ENCODE results near the gene AIRE. TPM values are rescaled to one million over a fixed set of nuclear protein-coding genes. Genes with fewer than 3 reads are reported as not detected.

AIRE gene
- total and polyA plus RNA-seq, 7 donors: 0.01 to 0.19 (median 0.11) TPM; not detected in 3

DNA sequence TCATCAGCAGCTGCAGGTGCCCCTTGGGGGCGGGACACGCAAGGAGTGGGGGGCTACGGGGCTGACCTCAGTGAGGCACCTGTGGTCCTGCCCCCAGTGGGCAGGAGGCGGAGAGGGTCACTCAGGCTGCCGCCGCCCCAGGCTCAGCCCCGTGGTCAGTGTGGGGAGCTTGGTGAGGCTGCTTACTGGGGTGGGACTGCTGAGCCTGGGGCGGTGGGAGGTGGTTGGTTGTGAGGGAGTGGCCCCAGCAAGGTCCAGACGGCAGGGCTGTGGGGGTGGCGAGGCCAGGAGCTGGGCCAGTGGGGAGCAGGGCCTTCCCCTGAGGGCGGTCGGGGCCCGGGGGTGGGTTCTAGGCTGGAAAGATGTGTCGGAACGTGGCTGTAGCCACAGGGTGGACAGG, 28.5 kb downstream of the AIRE start:
- Histone ChIP-seq H3K4me1 (no peaks in the 10 kb centered on the region), H3K9me3 (no peaks in the 10 kb centered on the region), H3K27me3 (ENCODE audit: insufficient read depth in 3 of 3, low read length in 2 of 3) (no peaks in the 10 kb centered on the region), H3K27ac (no peak overlapping the region), H3K36me3 (ENCODE audit: insufficient read depth in 1 of 2, low read depth in 1 of 2) (peaks cover 0 to 53% of the 10 kb centered on the region in 2 donors), H3K4me3 (no peak overlapping the region)
- 87 to 95% (median 90%) methylated on average over 12 to 15 of the region's 15 CpGs for WGBS, 3 donors
- no peak for TF ChIP-seq CTCF (IDR thresholded peaks at IDR 0.05)
- ATAC-seq (no peak), DNase-seq (no peak)
- intact Hi-C loops (cut with DNase I): no loop called here

DNA sequence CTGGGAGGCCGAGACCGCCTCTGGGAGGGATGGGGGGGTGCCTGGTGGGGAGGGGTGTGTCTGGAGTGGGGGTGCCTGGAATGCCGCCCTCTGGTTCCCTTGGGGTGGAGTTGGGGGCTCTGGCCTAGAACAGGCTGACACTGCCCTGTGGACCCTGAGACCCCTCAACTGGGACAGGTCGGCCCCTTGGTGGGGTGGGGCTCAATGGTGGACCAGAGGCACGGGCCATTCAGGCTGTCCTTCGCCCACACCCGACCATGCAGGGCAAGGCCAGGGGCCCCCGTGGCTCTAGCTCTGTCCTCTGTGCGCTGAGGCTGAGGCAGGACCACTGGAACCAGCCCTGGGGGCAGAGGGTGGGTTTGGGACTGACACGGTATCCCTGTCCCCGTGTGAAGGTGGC, 28.9 kb downstream of the AIRE start:
- no peak for TF ChIP-seq CTCF (IDR thresholded peaks at IDR 0.05)
- Histone ChIP-seq H3K4me1 (no peaks in the 10 kb centered on the region), H3K4me3 (no peak overlapping the region), H3K9me3 (no peaks in the 10 kb centered on the region), H3K36me3 (ENCODE audit: insufficient read depth in 1 of 2, low read depth in 1 of 2) (peaks cover 0 to 55% of the 10 kb centered on the region in 2 donors), H3K27me3 (ENCODE audit: insufficient read depth in 3 of 3, low read length in 2 of 3) (no peaks in the 10 kb centered on the region), H3K27ac (no peak overlapping the region)
- ATAC-seq (no peak), DNase-seq (no peak)
- intact Hi-C loops (cut with DNase I): no loop called here
- WGBS, 3 donors: 90 to 95% (median 94%) methylated on average over 10 to 11 of the region's 11 CpGs

GRCh38 chr21:44315691-44316203, 30.1 kb downstream of the AIRE start:
- TF ChIP-seq CTCF (IDR thresholded peaks at IDR 0.05): no peak
- intact Hi-C loops (cut with DNase I): no loop called here
- ATAC-seq (no peak), DNase-seq (no peak)
- H3K4me1 ChIP-seq: no peaks in the 10 kb centered on the region
- H3K27ac ChIP-seq: no peak overlapping the region
- H3K36me3 ChIP-seq (ENCODE audit: insufficient read depth in 1 of 2, low read depth in 1 of 2): peaks cover 0 to 50% of the 10 kb centered on the region in 2 donors
- H3K27me3 ChIP-seq (ENCODE audit: insufficient read depth in 3 of 3, low read length in 2 of 3): no peaks in the 10 kb centered on the region
- WGBS, 3 donors: 88 to 91% (median 90%) methylated on average over 15 to 16 of the region's 16 CpGs
- no peak overlapping the region for H3K4me3 ChIP-seq
- no peaks in the 10 kb centered on the region for H3K9me3 ChIP-seq

GRCh38 chr21:44316277-44316900, 30.7 kb downstream of the AIRE start:
- Histone ChIP-seq H3K27me3 (ENCODE audit: insufficient read depth in 3 of 3, low read length in 2 of 3) (no peaks in the 10 kb centered on the region), H3K4me1 (no peaks in the 10 kb centered on the region), H3K27ac (no peak overlapping the region), H3K9me3 (no peaks in the 10 kb centered on the region), H3K4me3 (no peak overlapping the region), H3K36me3 (ENCODE audit: insufficient read depth in 1 of 2, low read depth in 1 of 2) (peaks cover 0 to 46% of the 10 kb centered on the region in 2 donors)
- WGBS, 3 donors: 92 to 93% (median 93%) methylated on average over 26 to 27 of the region's 27 CpGs
- DNase-seq: no peak
- no peak for TF ChIP-seq CTCF (IDR thresholded peaks at IDR 0.05)
- ATAC-seq: no peak
- intact Hi-C loops (cut with DNase I): no loop called here

Measured in psoas muscle (tissue), 8 donors.